Measurements from ENCODE around the gene DLL1.
A peak's percentile ranks its signal among the peaks of the same experiment; 100 is the strongest.

DNA sequence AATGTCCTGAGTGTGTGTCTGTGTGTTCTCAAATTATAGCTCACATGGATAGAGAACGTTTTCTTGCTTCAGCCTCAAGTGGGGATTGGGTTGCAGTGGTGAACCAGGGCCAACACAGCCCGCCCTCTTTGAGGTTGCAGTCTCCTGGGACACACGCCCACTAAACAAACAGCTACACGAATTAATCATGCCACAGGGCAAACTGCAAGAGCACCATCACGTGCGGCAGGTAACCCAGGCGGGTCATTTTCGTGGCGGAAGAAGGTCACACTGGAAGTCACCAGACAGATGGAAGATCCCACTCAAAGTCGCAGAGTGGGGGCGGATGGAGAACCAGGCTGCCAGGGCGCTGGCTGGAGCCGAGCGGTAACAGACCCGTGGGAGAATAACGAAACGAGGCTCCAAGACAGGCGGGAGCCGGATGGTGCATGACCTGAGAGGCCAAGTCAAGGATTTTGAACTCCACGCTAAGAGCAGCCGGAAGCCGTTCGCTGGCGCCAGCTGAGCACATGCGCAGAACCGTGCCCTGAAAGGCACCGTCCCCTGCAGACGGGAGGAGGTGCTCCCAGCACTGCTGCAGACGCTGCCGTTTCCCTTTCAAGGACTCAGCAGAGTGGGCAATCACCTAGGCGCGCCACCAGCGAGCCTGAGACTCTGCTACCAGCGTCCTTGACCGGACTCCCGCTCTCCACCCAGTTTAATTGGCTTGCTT lies 10.7 kb downstream of the DLL1 start:
- TF ChIP-seq SREBF2 (IDR thresholded peaks at IDR 0.05) (no peak), CEBPB (IDR thresholded peaks at IDR 0.05) (no peak), POLR2A (IDR thresholded peaks at IDR 0.05; ENCODE audit: low read length) (peak; percentile 71), FOSL2 (IDR thresholded peaks at IDR 0.05) (no peak), FOSL2 (CRISPR knock-in tag; IDR thresholded peaks at IDR 0.05) (no peak), CBX8 (IDR thresholded peaks at IDR 0.05) (no peak), ESRRA (IDR thresholded peaks at IDR 0.05; ENCODE audit: borderline replicate concordance, low read length) (no peak), ZFP36 (IDR thresholded peaks at IDR 0.05; ENCODE audit: borderline replicate concordance, partially characterized antibody) (no peak), MAZ (IDR thresholded peaks at IDR 0.05; ENCODE audit: borderline replicate concordance, low read depth, low read length) (no peak)
- TF ChIP-seq, protein P1, sequence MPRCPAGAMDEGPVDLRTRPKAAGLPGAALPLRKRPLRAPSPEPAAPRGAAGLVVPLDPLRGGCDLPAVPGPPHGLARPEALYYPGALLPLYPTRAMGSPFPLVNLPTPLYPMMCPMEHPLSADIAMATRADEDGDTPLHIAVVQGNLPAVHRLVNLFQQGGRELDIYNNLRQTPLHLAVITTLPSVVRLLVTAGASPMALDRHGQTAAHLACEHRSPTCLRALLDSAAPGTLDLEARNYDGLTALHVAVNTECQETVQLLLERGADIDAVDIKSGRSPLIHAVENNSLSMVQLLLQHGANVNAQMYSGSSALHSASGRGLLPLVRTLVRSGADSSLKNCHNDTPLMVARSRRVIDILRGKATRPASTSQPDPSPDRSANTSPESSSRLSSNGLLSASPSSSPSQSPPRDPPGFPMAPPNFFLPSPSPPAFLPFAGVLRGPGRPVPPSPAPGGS (IDR thresholded peaks at IDR 0.05) = no peak
- TF ChIP-seq, protein P2, sequence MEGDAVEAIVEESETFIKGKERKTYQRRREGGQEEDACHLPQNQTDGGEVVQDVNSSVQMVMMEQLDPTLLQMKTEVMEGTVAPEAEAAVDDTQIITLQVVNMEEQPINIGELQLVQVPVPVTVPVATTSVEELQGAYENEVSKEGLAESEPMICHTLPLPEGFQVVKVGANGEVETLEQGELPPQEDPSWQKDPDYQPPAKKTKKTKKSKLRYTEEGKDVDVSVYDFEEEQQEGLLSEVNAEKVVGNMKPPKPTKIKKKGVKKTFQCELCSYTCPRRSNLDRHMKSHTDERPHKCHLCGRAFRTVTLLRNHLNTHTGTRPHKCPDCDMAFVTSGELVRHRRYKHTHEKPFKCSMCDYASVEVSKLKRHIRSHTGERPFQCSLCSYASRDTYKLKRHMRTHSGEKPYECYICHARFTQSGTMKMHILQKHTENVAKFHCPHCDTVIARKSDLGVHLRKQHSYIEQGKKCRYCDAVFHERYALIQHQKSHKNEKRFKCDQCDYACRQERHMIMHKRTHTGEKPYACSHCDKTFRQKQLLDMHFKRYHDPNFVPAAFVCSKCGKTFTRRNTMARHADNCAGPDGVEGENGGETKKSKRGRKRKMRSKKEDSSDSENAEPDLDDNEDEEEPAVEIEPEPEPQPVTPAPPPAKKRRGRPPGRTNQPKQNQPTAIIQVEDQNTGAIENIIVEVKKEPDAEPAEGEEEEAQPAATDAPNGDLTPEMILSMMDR (IDR thresholded peaks at IDR 0.05) = no peak
